Measurements from ENCODE around the gene CYP19A1.

DNA sequence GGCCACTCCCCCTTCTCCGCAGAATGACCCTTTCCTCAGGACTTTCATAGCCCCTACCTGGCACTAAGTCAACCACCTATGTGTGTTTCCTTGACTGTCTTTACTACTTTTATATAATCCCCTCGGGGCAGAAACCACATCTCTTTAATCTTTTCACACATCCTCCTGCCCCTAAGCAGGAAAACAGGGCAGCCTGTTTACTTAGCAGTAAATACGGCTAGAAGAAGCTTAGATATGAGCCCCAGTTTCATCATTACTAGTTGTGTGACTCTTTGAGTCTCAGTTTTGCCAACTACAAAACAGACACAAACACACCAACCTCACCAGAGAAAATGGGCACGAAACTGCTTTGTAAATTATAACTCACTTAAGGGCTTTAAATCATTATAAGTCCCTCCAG is 98.3 kb downstream of the CYP19A1 start:
- TF ChIP-seq ELF1 (IDR thresholded peaks at IDR 0.05) = no peak
- TF ChIP-seq POLR2AphosphoS5 (IDR thresholded peaks at IDR 0.05; ENCODE audit: low read depth, low read length) = no peak
- TF ChIP-seq, protein P1, sequence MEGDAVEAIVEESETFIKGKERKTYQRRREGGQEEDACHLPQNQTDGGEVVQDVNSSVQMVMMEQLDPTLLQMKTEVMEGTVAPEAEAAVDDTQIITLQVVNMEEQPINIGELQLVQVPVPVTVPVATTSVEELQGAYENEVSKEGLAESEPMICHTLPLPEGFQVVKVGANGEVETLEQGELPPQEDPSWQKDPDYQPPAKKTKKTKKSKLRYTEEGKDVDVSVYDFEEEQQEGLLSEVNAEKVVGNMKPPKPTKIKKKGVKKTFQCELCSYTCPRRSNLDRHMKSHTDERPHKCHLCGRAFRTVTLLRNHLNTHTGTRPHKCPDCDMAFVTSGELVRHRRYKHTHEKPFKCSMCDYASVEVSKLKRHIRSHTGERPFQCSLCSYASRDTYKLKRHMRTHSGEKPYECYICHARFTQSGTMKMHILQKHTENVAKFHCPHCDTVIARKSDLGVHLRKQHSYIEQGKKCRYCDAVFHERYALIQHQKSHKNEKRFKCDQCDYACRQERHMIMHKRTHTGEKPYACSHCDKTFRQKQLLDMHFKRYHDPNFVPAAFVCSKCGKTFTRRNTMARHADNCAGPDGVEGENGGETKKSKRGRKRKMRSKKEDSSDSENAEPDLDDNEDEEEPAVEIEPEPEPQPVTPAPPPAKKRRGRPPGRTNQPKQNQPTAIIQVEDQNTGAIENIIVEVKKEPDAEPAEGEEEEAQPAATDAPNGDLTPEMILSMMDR (IDR thresholded peaks at IDR 0.05) = no peak
- TF ChIP-seq EZH2phosphoT487 (IDR thresholded peaks at IDR 0.05; ENCODE audit: borderline replicate concordance, low read depth) = no peak

Measured in SK-N-SH (cell line).